Activated naive CD4-positive, alpha-beta T cell treated with anti-CD3 and anti-CD28 coated beads, Interleukin-2, amount 50 U/mL, for 72 hours (primary cell): ENCODE measurements around the gene RNU6-9. TPM values are rescaled to one million over a fixed set of nuclear protein-coding genes. Genes with fewer than 3 reads are reported as not detected.
A peak's percentile ranks its signal among the peaks of the same experiment; 100 is the strongest.

Experiments used
- ATAC-seq, 2 donors: fragments of 150-1000 bp; cut with Tn5 transposase; 2 replicates each; pipeline ENCODE4 v1.10.0; 2021; ENCODE audit warnings: mild to moderate bottlenecking in 2 of 2, moderate library complexity in 2 of 2
- DNase-seq, 2 donors: peaks; one replicate each; pipeline ENCODE4 v3.0.0; 2021 to 2022; ENCODE audit warnings: low spot score in 2 of 2
- H3K27ac Mint-ChIP-seq, 2 donors: one replicate each; pipeline ENCODE4 v1.8.0; 2022; ENCODE audit warnings: mild to moderate bottlenecking in 2 of 2, mixed read lengths in 2 of 2
- H3K36me3 Mint-ChIP-seq, 2 donors: one replicate each; pipeline ENCODE4 v1.8.0; 2022; ENCODE audit warnings: mixed read lengths in 2 of 2
- H3K9me3 Mint-ChIP-seq, 2 donors: one replicate each; pipeline ENCODE4 v1.8.0; 2022; ENCODE audit warnings: mixed read lengths in 2 of 2
- total RNA-seq, 2 donors: library from RNA; stranded (reverse); gene quantifications; one replicate each; pipeline ENCODE4 v1.2.3, GENCODE V29; 2022

Gene RNU6-9
- total RNA-seq, 2 donors from 2014 or later = not detected

DNA sequence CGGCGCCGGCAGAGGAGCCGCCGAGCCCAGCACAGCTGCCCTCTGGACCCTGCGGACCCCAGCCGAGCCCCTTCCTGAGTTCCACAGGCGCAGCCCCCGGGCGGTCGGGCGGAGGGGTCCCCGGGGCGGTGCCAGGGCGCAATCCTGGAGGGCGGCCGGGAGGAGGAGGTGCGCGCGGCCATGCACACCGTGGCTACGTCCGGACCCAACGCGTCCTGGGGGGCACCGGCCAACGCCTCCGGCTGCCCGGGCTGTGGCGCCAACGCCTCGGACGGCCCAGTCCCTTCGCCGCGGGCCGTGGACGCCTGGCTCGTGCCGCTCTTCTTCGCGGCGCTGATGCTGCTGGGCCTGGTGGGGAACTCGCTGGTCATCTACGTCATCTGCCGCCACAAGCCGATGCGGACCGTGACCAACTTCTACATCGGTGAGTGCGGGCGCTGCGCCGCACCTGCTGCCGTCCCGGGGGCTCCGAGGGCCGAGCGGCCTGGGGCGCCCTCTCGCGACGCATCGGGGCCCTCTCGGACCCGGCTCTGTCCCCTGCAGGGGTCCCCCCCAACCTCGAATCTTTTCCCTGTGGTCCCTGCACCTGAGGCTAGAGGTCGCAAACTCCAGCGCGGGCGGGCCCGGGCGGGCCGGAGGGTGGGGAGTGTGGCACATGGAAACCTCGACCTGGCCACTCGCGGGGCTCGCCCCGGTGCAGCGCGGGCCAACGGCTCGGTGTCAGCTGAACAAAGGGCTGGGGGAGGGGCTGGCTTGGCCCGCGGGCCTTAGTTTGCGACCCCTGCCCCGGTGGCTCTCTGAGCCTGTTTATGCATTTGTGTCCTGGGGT is 24.3 kb downstream of the RNU6-9 start, which contains the start of gene KISS1R:
TSS of gene KISS1R (plus strand) at position 11 of the 829 bp plus-strand sequence. CDS start at position 181, 170 bp downstream.
- Mint-ChIP-seq H3K27ac (no peak within 1 kb of the TSS), H3K9me3 (no peaks in the 10 kb centered on the region), H3K36me3 (peaks cover 0 to 16% of the 10 kb centered on the region in 2 donors)
- ATAC-seq = peak; percentile 1 to 36
- DNase-seq = peak; percentile 58 to 70

DNA sequence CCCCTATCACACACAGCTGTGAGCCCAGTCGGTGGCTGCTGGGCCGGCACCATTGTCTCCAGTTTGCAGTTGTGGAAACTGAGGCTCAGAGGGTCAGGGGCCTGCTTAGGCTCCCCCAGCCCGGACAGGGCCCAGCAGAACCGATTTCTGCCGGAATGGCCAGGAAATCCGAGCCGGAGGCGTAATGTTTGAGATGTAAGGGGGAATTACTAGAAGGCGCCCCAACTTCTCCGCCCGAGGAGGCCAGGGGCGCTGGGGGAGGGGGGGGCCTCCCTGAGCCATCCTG is 24.8 kb downstream of the RNU6-9 start:
- no peak overlapping the region for H3K27ac Mint-ChIP-seq
- DNase-seq (no peak), ATAC-seq (no peak)
- peaks cover 0 to 16% of the 10 kb centered on the region in 2 donors for H3K36me3 Mint-ChIP-seq
- no peaks in the 10 kb centered on the region for H3K9me3 Mint-ChIP-seq

DNA sequence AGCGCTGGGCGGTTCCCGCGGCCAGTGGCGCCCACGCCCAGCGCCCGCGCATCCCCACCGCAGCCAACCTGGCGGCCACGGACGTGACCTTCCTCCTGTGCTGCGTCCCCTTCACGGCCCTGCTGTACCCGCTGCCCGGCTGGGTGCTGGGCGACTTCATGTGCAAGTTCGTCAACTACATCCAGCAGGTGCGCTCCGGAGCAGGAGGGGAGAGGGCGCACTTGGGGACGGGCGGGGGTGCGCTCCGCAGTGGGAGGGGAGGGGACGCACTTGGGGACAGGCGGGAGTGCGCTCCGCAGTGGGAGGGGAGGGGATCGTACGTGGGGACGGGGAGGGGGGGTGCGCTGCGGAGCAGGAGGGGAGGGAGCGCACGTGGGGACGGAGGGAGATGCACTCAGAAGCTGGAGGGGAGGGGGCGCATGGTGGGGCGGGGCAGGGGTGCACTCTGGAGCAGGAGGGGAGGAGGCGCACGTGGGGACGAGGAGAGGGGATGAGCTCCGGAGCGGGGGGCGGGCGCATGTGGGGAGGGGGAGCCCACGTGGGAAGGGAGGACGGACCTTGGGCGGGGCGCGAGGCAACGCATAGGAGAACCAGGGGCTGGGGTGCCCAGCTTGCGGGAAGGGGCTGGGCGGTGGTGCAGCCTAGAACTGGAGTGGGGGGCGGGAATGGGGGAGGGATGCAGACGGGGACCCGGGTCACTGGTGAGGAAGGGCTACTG is 25.4 kb downstream of the RNU6-9 start:
- peak in 1 of 2 donors; percentile 44 for ATAC-seq
- peaks cover 0 to 16% of the 10 kb centered on the region in 2 donors for H3K36me3 Mint-ChIP-seq
- DNase-seq = peak in 1 of 2 donors; percentile 72
- H3K27ac Mint-ChIP-seq = no peak overlapping the region
- H3K9me3 Mint-ChIP-seq = no peaks in the 10 kb centered on the region

- Mint-ChIP-seq H3K9me3 (no peaks in the 10 kb centered on the region), H3K27ac (no peak overlapping the region), H3K36me3 (peaks cover 0 to 16% of the 10 kb centered on the region in 2 donors)
- peak; percentile 31 to 51 for ATAC-seq
- peak in 1 of 2 donors; percentile 70 for DNase-seq
These were observed 26.1 kb downstream of the RNU6-9 start for GRCh38 chr19:919199-920050.

- ATAC-seq (peak; percentile 21 to 55), DNase-seq (peak; percentile 74 to 78)
- Mint-ChIP-seq H3K27ac (peak overlapping the region; percentile 86 to 89), H3K36me3 (peaks cover 0 to 16% of the 10 kb centered on the region in 2 donors), H3K9me3 (no peaks in the 10 kb centered on the region)
These were observed 27.0 kb downstream of the RNU6-9 start for GRCh38 chr19:920051-920864.

DNA sequence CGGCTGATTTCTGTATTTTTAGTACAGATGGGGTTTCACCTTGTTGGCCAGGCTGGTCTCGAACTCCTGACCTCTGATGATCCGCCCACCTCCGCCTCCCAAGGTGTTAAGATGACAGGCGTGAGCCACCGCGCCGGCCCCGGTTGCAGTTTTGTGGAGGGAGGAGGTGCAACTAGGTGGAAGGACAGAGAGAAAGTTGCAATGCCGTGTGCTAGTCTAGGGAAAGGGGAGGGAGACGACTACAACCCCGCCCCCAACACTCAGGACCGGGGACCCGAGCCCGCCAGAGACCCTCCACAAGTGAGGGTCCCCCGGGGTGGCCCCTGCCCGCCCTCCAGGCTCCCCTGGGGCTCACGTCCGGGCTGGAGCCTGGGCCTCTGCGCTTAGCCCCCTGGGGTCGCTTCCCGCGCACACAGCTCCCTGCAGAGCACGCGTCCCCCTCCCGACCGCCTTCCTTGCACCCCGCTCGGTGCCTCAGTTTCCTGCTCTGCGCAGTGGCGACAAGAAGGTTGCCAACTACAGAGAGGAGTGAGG is 31.3 kb downstream of the RNU6-9 start:
- peaks cover 0 to 16% of the 10 kb centered on the region in 2 donors for H3K36me3 Mint-ChIP-seq
- DNase-seq (peak in 1 of 2 donors; percentile 60), ATAC-seq (no peak)
- H3K27ac Mint-ChIP-seq = no peak overlapping the region
- no peaks in the 10 kb centered on the region for H3K9me3 Mint-ChIP-seq

- peaks cover 0 to 16% of the 10 kb centered on the region in 2 donors for H3K36me3 Mint-ChIP-seq
- no peak overlapping the region for H3K27ac Mint-ChIP-seq
- no peaks in the 10 kb centered on the region for H3K9me3 Mint-ChIP-seq
- DNase-seq (no peak), ATAC-seq (peak; percentile 53 to 65)
These were observed 31.8 kb downstream of the RNU6-9 start for GRCh38 chr19:925087-925525.

DNA sequence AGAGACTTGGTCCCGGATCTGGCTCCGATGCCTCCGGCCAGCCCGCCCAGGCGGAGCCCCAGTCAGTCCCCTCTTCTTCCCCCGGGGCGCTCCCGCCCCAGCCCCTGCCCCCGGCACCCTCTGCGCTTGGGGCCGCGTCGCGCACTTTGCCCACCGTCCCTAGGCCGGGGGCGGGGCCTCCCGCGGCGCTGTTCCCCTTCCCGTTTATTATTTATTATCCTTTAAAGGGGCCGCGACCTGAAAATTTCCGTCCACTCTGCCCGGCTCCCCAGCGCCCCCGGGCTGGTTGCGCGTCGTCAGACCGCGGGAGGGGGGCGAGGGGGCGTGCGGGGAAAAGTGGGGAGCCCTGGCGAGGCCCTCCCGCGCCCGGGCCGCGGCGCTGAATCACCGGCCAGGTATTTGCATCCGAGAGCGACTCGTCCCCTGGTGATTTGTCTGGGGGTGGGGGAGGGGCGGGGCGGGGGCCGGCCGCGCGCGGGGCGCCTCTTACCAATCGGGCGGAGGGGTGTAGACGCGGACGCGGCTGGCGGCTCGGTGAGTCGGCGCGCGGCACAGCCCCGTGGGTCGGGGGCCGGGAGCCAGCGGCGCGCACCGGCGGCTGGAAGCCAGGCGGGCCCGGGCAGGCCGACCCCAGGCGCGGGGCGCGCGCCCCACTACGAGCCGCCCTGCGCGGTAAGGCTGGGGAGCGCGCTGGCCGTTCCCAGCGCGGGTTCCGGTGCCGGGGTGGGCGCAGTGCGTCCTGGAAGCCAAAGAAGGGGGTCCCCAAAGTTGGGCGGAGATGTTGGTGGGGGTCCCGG is 32.4 kb downstream of the RNU6-9 start, which contains the start of gene ARID3A:
TSS of gene ARID3A (plus strand) at position 510 of the 797 bp plus-strand sequence. CDS start 3,494 bp downstream, outside the sequence.
- DNase-seq (peak; percentile 80 to 81), ATAC-seq (peak; percentile 53 to 68)
- H3K27ac Mint-ChIP-seq = no peak within 1 kb of the TSS
- no peaks in the 10 kb centered on the region for H3K9me3 Mint-ChIP-seq
- H3K36me3 Mint-ChIP-seq = peaks cover 0 to 14% of the 10 kb centered on the region in 2 donors

GRCh38 chr19:926323-926588 is 33.0 kb downstream of the RNU6-9 start:
- H3K27ac Mint-ChIP-seq = no peak overlapping the region
- H3K36me3 Mint-ChIP-seq = peaks cover 0 to 14% of the 10 kb centered on the region in 2 donors
- ATAC-seq = no peak
- no peaks in the 10 kb centered on the region for H3K9me3 Mint-ChIP-seq
- no peak for DNase-seq

DNA sequence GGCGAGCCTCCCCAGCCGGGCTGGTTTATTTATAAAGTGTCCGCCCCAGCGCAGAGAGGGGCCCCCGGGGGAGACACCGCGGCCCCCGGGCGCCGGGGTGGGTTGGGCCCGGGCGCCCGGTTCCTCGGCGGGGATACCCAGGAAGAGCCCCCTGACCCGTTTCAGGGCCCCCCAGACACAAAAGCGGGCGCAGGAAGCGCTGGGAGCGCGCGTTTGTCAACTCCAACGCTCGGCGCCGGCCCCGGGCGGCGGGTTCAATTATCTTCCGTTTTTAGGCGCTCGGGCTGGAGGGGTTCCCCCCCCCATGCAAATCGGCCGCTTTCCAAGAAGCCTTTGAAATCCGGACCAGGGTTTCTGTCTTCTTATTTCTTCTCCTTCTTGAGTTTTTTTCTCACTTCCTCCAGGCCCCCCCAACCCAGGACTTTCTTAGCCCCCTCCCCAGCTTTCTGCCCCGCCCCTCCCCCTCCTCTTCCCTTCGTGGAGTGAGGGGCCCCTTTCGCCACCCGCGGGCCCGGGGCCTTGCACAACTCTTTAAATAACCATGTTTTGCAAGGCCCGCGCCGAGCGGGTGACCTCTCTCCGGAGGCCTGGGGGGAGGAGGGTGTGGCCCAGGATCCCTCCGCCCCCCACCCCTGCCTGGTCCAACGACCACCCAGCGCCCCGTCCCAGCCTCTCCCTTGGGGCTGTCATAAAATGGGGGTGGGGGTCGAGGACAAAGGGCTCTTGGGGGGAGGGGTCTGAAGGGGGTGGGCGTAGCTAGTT is 33.5 kb downstream of the RNU6-9 start:
- Mint-ChIP-seq H3K9me3 (no peaks in the 10 kb centered on the region), H3K27ac (no peak overlapping the region), H3K36me3 (peaks cover 0 to 9% of the 10 kb centered on the region in 2 donors)
- peak in 1 of 2 donors; percentile 46 for ATAC-seq
- peak; percentile 62 to 71 for DNase-seq

DNA sequence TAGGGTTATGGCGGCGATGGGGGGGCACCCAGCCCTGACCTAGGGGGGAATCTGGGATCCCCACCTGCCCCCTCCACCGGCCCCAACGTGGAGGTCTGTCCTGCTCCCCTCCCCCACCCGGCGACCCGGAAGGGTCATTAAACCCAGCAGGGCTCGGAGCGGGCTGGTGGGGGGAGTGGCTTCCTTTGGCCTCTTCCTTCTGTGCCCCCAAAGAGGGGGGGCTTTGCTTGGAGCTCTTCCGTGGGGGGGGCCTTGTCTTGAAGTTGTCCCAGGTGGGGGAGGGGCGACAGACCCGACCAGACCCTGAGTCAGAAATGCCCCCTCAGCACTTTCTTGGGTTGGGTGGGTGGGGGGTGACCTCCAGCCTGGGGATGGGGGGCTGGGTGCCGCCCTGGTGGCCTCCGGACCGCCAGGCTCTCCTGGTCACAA is 34.1 kb downstream of the RNU6-9 start:
- no peak for ATAC-seq
- no peak for DNase-seq
- Mint-ChIP-seq H3K9me3 (no peaks in the 10 kb centered on the region), H3K27ac (no peak overlapping the region), H3K36me3 (peaks cover 0 to 6% of the 10 kb centered on the region in 2 donors)

DNA sequence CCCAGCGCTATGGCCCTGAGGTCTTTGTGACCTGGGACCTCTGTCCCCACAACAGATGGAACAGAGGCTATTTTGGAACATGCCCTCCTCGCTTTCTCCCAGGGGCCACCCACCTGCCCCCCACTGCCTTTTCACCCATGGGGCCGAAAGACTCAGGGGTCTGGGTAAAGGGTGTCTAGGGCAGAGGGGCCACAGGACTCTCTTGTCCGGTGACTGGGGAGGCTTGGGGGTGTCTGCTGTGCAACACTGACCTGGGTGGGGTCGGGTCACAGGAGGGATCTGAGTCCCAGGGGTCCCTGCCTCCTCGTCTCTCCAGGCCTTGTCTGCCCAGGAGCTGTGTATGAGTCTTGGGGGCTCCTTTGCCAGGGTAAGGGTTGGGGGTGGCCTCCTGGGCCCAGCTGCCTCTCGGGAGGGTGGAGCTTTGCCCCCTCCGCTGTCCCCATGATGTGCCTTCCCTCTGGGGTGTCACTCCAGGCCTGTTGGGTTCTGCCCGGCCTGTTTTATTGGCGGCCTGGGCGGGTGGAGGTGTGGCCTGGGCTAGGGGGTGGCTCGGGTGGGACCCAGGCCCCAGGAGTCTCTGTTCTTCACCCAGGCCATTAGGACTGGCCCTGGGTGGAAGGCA is 34.6 kb downstream of the RNU6-9 start:
- Mint-ChIP-seq H3K27ac (no peak overlapping the region), H3K9me3 (no peaks in the 10 kb centered on the region), H3K36me3 (peaks cover 0 to 6% of the 10 kb centered on the region in 2 donors)
- DNase-seq = no peak
- no peak for ATAC-seq

- no peaks in the 10 kb centered on the region for H3K9me3 Mint-ChIP-seq
- no peak overlapping the region for H3K27ac Mint-ChIP-seq
- H3K36me3 Mint-ChIP-seq = peaks cover 0 to 6% of the 10 kb centered on the region in 2 donors
- DNase-seq (no peak), ATAC-seq (no peak)
These were observed 35.4 kb downstream of the RNU6-9 start for GRCh38 chr19:928471-929202.
